CD4-positive, alpha-beta T cell treated with Interleukin-15 for 4 hours (primary cell): Measurements from ENCODE around the gene ABHD12B.
"Not testable (repeated sequence)": the region's sequence is repeated elsewhere in the genome, so short reads cannot be mapped to it uniquely, and the experiment has no call there.

ENCODE experiments used
- DNase-seq: peaks from one replicate; pipeline ENCODE4 v3.0.0-alpha.2; 2020; ENCODE audit warnings: low spot score

ABHD12B gene

DNA sequence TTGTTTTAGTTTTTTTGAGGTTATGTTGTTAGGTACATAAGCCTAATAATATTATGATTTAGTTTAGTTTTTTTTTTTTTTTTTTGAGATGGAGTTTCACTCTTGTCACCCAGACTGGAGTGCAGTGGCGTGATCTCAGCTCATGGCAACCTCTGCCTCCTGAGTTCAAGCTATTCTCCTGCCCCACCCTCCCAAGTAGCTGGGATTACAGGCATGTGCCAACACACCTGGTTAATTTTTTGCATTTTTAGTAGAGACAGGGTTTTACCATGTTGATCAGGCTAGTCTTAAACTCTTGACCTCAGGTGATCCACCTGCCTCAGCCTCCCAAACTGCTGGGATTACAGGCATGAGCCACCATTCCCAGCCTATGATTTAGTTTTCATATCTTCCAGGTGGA, 25.2 kb downstream of the ABHD12B start:
- DNase-seq, result not testable (repeated sequence)

DNA sequence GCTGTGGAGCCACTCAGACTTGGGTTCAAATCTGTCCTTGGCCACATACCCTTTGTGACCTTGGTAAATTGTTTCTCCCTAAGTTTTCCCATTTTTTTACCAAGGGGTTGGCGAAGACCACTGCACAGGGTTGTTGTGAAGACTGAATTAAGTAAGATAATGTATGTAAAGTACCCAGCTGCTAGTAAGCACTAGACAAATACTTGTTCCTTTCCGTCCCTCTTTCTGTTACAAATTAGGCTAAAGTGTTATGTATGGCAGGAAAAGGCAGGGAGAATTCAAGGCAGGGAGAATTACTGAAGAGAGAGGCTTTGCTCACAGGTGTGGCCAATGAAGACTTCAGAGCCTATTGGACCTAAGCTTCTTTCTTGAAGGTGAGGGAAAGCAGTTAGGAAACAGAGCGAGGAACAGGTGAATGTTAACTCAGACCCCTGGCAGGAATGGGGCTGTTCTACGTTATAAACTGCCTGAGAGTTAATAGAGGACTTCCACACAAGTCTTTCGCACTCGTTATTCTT, 25.9 kb downstream of the ABHD12B start:
- no peak for DNase-seq

DNA sequence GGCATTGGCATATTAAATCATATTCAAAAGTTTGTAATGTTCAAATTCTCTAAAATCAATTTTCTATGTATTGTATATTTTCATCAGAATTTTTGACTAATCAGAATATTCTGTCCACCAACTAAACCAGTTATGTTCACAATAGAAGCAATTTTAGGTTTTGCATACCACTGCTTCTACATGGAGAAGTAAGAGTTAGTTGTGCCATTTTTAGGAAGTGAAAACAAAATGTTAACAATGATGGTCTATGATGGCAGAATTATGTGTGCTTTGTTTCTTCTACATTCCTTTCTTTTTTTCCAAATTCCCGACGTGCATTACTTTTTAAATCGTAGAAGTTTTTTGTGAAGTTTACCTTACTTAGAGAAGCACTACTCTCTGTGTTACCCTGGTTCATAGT, 29.5 kb downstream of the ABHD12B start:
- DNase-seq, result no peak

DNA sequence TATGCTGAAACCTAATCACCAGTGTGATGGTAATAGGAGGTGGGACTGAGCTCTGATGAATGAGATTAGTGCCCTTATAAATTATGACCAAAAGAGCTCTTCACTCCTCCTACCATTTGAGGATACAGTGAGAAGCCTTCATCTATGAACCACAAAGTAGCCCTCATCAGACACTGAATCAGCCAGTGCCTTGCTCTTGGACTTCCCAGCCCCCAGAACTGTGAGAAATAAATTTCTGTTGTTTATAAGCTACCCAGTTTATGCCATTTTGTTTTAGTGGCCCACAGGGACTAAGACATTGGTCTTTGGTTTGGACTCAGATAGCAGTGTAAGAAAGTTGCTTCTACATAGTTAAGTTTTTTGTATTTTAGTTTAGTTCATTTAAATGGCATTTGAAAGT, 32.9 kb downstream of the ABHD12B start:
- DNase-seq, result no peak

DNA sequence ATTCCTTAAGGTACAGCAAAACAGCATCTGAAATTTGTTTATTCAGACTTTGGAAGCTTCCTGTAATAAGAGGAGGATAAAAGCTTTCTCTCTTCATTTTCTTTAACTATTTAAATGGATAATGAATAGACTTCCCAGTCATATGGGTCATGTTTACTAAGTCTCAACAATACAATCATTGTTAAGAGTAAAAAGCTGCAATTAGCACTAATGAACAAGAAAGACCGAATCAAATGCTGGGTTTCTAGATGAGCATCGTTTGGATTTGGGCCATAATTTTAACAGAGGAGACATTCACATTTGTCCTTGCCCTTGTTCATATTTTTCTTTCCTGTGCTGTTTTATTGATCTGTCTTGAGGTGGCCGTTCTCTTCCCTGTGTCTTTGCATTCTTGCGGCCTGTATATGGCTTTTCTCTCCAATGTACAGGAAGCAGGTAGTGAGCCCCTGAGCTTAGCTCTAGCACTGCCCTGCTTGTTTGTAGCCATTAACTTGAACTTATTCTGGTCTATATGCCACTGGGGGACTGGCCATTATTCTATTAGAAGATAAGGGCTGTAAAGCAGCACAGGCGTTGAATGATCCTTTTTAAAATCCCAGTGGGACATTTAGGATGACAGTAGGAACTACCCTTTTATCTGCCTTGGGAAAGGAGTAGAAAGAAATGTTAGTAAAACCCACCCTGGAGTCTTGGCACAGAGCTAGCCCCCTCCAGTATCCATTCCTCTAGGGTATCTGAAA, 34.6 kb downstream of the ABHD12B start:
- no peak for DNase-seq

DNA sequence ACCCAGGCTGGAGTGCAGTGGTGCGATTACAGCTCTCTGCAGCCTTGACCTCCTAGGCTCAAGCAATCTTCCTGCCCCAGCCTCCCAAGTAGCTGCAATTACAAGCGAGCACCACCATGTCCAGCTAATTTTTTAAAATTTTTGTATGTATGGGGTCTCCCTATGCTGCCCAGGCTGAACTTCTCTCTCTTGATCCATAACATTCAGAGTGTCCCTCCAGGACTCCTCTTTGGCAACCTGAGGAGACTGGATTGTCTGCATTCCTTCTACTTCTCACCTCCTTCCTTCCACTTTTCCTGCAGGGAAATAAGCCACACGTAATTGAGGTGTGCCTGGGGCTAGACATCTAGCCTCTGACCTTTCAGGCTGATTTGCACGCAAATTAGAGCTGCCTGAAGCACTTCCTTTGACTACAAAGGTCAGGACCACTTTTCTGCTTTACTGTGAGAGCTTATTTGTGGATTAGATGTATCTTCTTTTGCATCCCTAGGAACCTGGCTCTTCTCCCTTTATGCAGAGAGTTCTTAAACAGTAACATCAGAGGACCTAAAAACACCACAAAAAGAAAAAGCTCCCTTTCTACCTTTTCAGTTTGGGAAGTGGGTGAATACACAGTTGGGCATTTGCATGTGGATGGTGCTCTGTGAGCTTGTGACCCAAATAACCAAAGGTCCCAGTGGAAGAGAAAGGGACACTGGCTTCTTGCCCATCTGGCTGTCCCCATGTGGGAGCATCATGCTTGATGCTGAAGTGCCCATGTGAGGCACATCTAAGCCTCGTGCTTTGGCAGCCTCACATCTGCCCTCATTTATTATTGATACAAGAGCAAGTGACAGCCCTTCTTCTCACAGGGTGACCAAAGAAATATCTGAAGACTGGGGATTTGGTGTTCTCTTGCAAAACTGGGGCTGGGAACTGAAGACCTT, 38.9 kb downstream of the ABHD12B start:
- no peak for DNase-seq

DNA sequence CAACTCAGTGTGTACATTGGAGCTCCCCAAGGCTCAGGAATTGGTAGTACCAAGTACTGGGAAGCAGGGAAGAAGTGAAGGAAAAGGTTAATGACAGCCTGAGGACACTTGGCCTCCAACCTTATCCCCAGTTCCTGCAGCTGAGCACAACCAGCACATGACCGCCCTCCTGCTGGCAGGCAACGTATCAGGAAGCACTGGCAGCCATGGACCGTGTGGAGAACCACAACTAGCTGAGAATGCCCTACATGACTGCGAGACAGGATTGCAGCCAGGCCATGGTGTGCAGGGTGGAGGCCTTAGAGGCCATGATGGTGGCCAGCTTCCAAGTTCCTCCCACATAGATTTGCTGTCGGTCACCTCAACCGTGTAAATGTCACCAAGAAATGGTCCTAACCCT, 45.6 kb downstream of the ABHD12B start:
- no peak for DNase-seq

DNA sequence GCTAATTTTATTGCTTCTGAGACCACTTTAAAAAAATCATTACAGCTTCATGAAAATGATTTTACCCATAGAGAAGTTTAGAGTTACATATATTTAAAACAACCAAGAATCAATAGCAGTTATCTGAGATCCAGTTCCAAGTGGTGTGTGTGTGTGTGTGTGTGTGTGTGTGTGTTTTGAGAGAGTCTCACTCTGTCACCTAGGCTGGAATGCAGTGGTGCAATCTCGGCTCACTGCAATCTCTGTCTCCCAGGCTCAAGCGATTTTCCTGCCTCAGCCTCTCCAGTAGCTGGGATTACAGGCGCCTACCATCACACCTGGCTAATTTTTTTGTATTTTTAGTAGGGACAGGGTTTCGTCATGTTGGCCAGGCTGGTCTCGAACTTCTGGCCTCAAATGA, 47.7 kb downstream of the ABHD12B start:
- DNase-seq, result not testable (repeated sequence)

DNA sequence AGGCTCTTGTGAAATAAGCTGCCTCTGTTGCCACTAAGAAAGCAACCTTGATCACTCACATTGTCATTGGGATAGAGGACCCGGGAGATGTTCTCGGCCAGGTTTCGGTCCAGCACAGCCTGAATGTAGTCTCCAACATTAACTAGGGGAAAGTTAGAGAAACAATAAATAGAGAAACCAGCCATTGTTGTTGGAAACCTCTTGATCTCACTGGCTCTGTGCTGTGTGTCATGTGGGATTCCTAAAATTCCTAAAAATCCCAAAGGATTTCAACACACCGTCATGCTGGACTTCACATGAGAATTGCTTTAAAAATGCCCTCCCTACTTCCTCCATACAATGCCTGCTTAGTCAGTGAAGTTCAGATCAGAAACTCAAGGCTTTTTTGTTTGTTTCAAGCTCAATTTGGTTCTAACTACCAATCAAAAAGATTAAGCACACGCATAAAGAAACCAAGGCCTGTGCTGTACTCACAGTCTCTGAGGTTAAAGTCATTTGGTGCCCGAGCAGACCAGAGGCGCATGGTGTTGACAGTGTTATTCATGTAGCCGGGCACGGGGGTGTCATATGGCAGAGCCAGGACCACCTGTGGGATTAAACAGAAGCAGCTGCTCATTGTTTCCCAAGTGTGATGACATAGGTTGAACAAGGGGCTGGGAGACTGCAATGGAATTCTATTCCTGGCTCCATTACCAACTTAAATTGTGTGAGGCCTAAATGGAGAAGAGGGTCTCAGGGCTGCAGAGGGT, 48.8 kb downstream of the ABHD12B start:
- no peak for DNase-seq

DNA sequence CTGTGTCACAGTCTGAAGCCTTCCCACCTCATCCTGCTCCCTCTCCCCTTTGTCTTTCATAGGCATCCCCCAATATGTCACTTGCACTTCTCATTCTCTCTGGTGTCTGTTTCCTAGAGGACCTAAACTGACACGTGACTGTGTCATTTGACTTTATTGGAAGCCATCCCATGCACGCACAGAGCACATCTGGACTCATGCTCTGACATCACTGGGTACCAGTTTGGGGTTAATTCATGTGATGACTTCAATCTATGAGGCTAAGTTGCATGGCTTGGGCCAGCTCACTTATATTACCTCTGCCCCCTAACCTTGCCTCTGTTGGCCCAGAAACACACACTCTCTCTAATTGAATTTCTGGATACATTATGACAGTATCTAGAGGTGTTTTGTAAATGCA, 51.0 kb downstream of the ABHD12B start:
- no peak for DNase-seq

DNA sequence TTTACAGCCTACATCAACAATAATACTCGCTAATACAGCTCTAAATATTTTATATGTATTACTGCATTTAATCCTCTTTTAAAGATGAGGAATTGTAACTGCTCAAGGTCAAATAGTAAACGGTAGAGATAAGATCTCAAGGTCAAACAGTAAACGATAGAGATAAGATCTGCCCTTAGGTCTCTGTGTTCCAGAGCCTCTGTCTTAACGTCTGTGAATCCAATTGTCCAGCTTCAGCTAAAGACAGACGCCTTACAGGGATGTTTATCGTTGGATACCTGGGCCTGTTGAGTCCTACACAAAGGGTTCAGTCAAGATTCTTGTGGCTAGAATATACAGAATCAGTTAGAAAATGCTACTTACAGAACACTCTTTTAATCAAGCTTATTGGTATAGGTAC, 52.4 kb downstream of the ABHD12B start:
- DNase-seq, result no peak

DNA sequence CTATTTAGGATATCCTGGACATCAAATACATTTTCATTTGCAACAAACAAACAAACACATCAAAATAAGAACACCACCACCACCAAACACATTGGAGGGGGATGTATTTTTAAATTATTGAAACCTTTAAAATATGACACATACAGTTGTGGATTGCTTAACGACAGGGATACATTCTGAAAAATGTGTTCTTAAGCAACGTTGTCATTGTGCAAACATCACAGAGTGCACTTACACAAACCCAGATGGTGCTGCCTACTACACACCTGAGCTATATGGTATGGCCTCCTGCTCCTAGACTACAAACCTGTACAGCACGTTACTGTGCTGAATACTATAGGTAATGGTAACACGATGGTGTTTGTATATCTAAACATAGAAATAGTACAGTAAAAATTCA, 53.0 kb downstream of the ABHD12B start:
- DNase-seq, result no peak

DNA sequence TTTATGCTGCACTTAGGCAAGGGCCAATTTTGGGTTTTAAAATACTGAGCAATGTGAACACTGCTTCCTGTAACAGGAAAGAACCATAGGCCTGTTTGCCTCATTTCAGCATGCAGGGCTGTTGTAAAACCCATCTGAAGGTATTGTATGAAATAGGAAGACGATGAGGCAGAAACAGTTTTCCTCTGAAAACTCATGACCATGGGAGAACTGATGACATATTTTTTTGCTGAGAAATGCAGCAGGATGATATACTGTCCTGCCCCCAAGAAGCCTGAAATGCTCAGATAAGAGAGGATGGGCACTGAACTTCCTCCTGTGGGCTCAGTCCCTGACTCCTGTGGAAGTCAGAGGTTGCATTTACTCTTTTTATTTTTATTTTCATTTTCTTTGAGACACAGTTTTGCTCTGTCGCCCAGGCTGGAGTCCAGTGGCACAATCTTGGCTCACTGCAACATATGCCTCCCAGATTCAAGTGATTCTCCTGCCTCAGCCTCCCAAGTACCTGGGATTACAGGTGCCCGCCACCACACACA, 55.1 kb downstream of the ABHD12B start:
- DNase-seq, result no peak

DNA sequence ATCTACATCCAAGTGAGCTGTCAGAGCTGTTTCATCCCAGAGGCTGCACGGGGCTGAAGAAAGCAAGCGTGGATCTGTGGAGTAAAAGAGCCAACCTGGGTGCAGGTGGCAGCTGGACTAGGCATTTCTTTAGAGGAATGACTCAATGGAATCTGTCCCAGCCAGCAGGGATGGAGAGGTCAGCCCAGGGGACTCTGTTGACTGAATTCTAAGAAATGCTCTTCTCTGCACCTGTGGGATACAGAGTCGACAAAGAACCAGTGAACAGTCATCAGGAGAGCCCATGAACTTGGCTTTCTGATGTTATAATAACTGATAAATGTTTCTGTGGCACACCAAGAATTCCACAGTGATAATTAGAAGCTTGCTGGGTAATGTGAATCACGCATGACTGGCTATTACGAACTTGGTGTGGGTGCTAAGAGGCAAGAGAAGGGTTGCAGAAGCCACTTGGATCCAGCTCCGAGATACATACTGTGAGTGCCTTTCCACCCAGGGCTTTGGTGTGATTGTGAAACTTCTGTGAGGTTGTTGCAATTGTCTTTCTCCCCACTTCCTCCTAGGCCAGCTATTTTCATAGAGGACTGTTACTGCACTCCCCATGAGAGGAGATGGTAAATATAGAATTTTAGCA, 56.3 kb downstream of the ABHD12B start:
- no peak for DNase-seq

DNA sequence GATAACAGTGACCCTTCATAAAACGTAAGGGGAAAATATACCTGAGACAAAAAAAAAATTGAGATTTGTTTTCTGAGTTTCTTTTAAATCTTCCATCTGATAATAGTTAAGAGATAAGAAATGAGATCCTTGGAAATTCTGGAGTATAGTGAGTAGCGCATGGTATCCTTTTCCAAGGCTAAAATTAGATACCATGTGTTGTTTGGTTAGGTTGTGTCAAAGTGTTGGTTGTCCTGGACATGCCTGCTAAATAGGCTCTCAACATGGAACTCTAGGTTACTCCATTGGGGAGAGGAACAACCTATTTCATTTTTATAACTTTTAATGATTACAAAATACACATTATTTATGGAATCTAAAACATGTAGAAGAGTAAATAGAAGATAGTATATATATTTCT, 57.7 kb downstream of the ABHD12B start:
- DNase-seq, result no peak

DNA sequence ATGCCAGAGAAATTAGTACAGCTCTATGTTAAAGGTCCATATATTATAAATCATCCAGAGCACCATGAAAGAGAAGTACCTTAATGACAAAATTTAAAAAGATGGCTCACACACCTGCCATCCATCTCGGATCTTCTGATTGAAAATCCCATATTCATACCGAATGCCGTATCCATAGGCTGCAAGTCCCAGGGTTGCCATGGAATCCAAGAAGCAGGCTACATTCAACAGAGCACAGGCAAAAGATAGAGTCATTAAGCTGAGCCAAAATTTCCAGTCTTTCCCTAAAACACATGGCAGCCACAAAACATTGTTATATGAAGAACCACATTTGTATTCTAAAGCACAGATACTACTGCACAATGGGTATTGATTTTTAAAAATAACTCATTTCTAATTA, 59.7 kb downstream of the ABHD12B start:
- no peak for DNase-seq

DNA sequence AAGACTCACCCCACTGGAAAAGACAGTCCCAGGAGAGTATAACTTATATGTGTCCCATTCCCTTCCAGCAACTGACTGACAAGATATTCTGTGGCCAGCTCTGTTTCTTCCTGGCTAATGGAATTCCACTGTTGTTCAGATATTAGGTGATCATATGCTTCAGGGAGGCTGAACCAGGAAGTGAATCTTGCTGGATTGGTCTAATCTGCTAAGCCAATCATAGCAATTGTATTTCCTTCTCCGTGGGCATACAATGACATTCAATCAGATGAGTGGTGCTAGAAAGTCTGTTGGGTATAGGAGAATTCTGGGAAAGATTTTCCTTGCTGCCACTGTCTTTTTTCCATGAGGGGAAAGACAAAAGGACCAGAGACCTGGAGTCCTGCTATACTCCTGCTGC, 60.3 kb downstream of the ABHD12B start:
- DNase-seq, result no peak

DNA sequence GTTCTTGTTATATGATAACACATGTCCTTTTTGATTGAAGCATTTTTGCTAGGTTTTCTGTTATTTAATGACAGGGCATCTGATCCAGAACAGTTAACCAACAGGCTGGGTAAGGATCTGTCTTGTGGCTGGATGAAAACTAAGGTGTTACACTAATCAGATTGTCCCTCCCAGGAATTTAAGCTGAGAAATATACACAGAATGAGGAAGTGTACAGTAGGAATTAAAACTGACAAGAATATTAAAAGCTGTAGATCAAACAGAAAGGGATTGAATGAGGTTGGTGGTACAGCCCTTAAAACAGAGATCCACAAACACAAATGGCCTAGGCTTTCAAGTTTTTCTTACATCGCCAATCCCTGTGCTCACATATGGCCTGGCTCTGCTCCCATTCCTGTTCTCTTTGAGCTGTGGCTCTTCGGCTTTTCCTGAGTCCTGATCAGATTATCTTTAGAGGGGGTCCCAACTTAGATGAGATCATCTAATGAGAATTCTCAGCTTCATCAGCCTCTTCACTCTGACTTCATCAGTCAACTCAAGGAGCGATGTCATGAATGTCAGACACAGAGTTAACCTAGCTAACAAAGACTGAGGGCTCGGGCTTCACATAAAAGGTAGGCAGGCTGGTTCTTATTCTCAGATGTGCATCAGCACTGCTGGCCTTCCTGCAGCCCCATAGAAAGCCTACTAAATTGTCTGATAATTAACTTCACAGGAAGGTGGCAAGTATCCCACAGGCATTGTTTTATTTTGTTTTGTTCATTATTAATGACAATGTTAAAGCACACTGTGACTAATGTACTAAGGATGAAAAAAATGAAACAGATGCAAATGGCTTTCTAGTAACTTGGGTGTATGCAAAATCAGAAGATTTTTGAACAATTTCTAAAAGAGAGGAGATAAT, 61.0 kb downstream of the ABHD12B start:
- DNase-seq, result no peak

DNA sequence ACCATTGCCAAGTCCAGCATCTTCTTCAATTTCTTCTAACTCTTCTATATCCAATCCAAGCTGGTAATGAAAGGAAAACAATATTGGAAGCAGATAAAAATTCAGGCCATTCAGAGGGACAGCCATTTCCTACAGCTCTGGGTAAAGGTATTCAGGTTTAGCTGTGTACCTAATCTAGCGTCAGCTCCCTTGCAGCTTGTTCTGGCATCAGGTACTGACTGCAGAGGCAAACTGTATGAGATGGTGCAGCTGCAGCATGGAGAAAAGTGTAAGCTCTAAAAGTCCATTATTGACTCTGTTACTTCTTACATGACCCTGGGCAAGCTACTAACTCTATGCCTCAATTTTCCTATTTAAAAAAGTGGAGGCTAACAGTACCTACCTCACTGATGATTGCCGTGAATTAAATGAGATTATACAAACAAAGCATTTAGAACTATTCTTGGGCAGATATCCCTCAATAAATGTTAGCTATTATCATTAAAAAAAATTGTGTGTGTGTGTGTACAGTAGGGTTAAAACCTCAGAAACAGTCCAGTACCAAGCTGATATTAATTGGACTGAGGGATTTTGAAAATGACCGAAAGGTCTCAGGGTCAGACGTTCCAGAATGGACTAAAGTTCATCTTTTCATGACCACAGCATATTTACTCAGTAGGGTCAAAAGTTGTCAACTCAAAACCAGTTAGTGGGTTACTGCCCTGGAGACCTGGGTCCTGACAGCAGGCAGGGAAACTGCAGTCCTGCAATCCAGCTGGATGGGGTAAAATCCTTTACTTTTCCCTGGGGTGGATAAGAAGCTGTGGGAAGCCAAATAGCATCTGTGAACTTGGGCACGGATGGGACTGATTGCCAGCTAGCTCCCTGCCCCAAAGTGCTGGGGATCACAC, 63.5 kb downstream of the ABHD12B start:
- no peak for DNase-seq

DNA sequence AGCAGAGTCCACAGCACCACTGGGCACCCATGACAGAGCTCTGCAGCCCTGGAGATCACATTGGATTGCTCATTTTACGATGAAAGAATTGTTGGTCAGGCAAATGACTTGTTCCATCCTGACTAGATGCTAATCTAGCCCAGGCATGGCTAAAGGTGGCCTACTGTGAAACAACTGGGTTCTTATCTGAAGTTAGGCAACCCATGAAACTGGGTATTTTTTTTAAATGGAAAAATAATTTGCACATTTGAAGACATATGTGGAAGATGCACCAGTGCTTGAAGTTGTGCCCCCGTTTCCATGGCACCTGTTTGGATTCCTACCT, 64.1 kb downstream of the ABHD12B start:
- DNase-seq, result no peak
